HepG2 (cell line): ENCODE data around the gene LDLR. TPM values are rescaled to one million over a fixed set of nuclear protein-coding genes. Genes with fewer than 3 reads are reported as not detected.

Experiments
- ATAC-seq: fragments of 200-7000 bp; cut with Tn5 transposase; 3 replicates; pipeline ENCODE4 v1.9.1; 2020; ENCODE audit warnings: mild to moderate bottlenecking, moderate library complexity
- BruUV-seq: library from RNA; stranded (reverse); fragments of 400-500 nt; replicated peaks from 2 replicates; lab custom pipeline; 2021; lab: Mats Ljungman, UMichigan
- CTCF ChIA-PET: fragments of 300-600 bp; formaldehyde crosslinking; extraction: SDS; loops from one replicate; lab custom pipeline; 2021; ENCODE audit warnings: low total read pairs, inconsistent platforms, low intra/inter-chr PET ratio; lab: Yijun Ruan, JAX
- POLR2A ChIA-PET: fragments of 350-600 bp; sonication (Branson Sonifier 250); formaldehyde crosslinking; loops from one replicate; lab custom pipeline; 2020; ENCODE audit warnings: antibody characterized with exemption, inconsistent platforms; lab: Yijun Ruan, JAX
- DNase-seq: peaks from one replicate; pipeline ENCODE4 v3.0.0-alpha.2; 2015; ENCODE audit warnings: low spot score
- FAIRE-seq: peaks from 3 replicates; lab custom pipeline; 2011; peaks lifted over from hg19 to GRCh38; lab: Jason Lieb, UNC
- H2AFZ ChIP-seq: one replicate; pipeline ENCODE4 v1.6.1; 2011; ENCODE audit warnings: low read length, inconsistent platforms
- H3K27ac ChIP-seq: fragments of 300-600 bp; 3 replicates; pipeline ENCODE4 v1.8.0; 2011; ENCODE audit warnings: mixed run types, mild to moderate bottlenecking, mixed read lengths, low read length, inconsistent platforms; ENCODE audit not compliant: insufficient read depth; ENCODE audit errors: extremely low read length
- H3K27me3 ChIP-seq, 2 experiments: fragments of 200-600 bp in 1 of 2; 2 replicates in 1 of 2; 3 replicates in 1 of 2; pipeline versions ENCODE4 v1.6.0 to v1.8.0; 2011; ENCODE audit warnings: low read length in 2 of 2, mild to moderate bottlenecking in 2 of 2, moderate library complexity in 2 of 2, inconsistent platforms in 1 of 2; ENCODE audit not compliant: insufficient read depth in 2 of 2, control insufficient read depth in 1 of 2
- H3K36me3 ChIP-seq, 2 experiments: fragments of 200-600 bp in 1 of 2; replicated peaks in 1 of 2; 2 replicates in 1 of 2; 3 replicates in 1 of 2; pipeline versions ENCODE4 v1.5.1 to v1.8.0; 2011; ENCODE audit warnings: low read length in 2 of 2, inconsistent platforms in 1 of 2; ENCODE audit not compliant: insufficient read depth in 2 of 2, control insufficient read depth in 1 of 2
- H3K4me1 ChIP-seq: 2 replicates; pipeline ENCODE4 v1.5.1; 2012; ENCODE audit warnings: low read length, inconsistent platforms; ENCODE audit not compliant: insufficient read depth
- H3K4me2 ChIP-seq: 2 replicates; pipeline ENCODE4 v1.6.0; 2011; ENCODE audit warnings: low read depth, low read length, inconsistent platforms
- H3K4me3 ChIP-seq, 3 experiments: fragments of 200-600 bp in 1 of 3; sonication (generic), shearing (Covaris generic) in 1 of 3; replicated peaks in 1 of 3; 2 replicates each; pipeline ENCODE4 v1.5.1; 2011 to 2016; ENCODE audit warnings: low read length in 3 of 3, inconsistent platforms in 2 of 3, low read depth in 2 of 3, mild to moderate bottlenecking in 2 of 3, control low read depth in 1 of 3, mixed read lengths in 1 of 3; ENCODE audit not compliant: insufficient read depth in 1 of 3
- H3K79me2 ChIP-seq: one replicate; pipeline ENCODE4 v1.6.1; 2011; ENCODE audit warnings: low read length, inconsistent platforms; ENCODE audit not compliant: insufficient read depth
- H3K9ac ChIP-seq: 2 replicates; pipeline ENCODE4 v1.6.0; 2011; ENCODE audit warnings: mild to moderate bottlenecking, low read depth, low read length, inconsistent platforms; ENCODE audit not compliant: insufficient read depth
- H3K9me3 ChIP-seq: 2 replicates; pipeline ENCODE4 v1.5.1; 2012; ENCODE audit warnings: mild to moderate bottlenecking, low read length
- H4K20me1 ChIP-seq: 2 replicates; pipeline ENCODE4 v1.6.0; 2011; ENCODE audit warnings: inconsistent platforms, mild to moderate bottlenecking, low read length, moderate library complexity; ENCODE audit not compliant: insufficient read depth
- AHR ChIP-seq: IDR thresholded peaks from 2 replicates; pipeline ENCODE4 v1.6.1; 2018; ENCODE audit warnings: missing genetic modification reagents, missing compliant biosample characterization
- CBX1 ChIP-seq: IDR thresholded peaks from one replicate; pipeline ENCODE4 v1.6.1; 2016; ENCODE audit warnings: antibody characterized with exemption, low read depth
- CHCHD3 ChIP-seq: sonication (generic); formaldehyde crosslinking; IDR thresholded peaks from 2 replicates; pipeline ENCODE4 v1.8.0; 2022; ENCODE audit warnings: mild to moderate bottlenecking, missing genetic modification reagents, moderate library complexity
- TIGD3 ChIP-seq: sonication (generic); formaldehyde crosslinking; IDR thresholded peaks from 2 replicates; pipeline ENCODE4 v1.5.1; 2020; ENCODE audit warnings: mild to moderate bottlenecking, missing genetic modification reagents, borderline replicate concordance
- ZKSCAN5 ChIP-seq: sonication (generic); formaldehyde crosslinking; IDR thresholded peaks from 2 replicates; pipeline ENCODE4 v1.5.1; 2020; ENCODE audit warnings: mild to moderate bottlenecking, missing genetic modification reagents
- ZNF605 ChIP-seq: sonication (generic); formaldehyde crosslinking; IDR thresholded peaks from 2 replicates; pipeline ENCODE4 v1.8.0; 2022; ENCODE audit warnings: mild to moderate bottlenecking, missing genetic modification reagents
- ZNF772 ChIP-seq: sonication (generic); formaldehyde crosslinking; IDR thresholded peaks from 2 replicates; pipeline ENCODE4 v1.5.0; 2020; ENCODE audit warnings: mild to moderate bottlenecking, missing genetic modification reagents
- ZNF878 ChIP-seq: sonication (generic); formaldehyde crosslinking; IDR thresholded peaks from 2 replicates; pipeline ENCODE4 v1.8.1; 2023; ENCODE audit warnings: mild to moderate bottlenecking, missing genetic modification reagents, moderate library complexity
- WGBS: methylation state at CpG from one replicate; pipeline ENCODE4 v1.1.6; 2017; ENCODE audit warnings: low lambda C conversion rate; 5-methylcytosine and 5-hydroxymethylcytosine counted together
- in situ Hi-C: cut with HindIII; loops from 2 replicates; pipeline ENCODE4 v1.10.0; 2017; ENCODE audit warnings: low pct_unique_long_range_greater_than_20kb; ENCODE audit not compliant: extremely low pct_ligation_motif_present
- intact Hi-C: fragments of 100-400 bp; cut with micrococcal nuclease; formaldehyde crosslinking; loops from one replicate; pipeline ENCODE4 v1.10.0; 2022; ENCODE audit not compliant: unreplicated experiment
- polyA plus RNA-seq, 8 experiments: library from polyadenylated mRNA; depleted of rRNA in 3 of 8; stranded (reverse) in 7 of 8; unstranded in 1 of 8; fragments of >200 nt; fragmentation: Illumina TruSeq in 4 of 8; extraction: Trizol in 4 of 8; gene quantifications; 2 replicates each; pipeline versions ENCODE4 v1.2.1 to v1.2.3, GENCODE V29; 2011 to 2016; ENCODE audit warnings: low read depth in 4 of 8, missing spikeins in 1 of 8, mixed read lengths in 1 of 8; ENCODE audit not compliant: insufficient read depth in 1 of 8
- total RNA-seq, 5 experiments: library from RNA; depleted of rRNA; stranded (reverse); fragments of >200 nt; fragmentation: Illumina TruSeq; extraction: Trizol; gene quantifications; 2 replicates each; pipeline ENCODE4 v1.2.3, GENCODE V29; 2016; ENCODE audit warnings: low read depth in 1 of 5

Gene LDLR
- total and polyA plus RNA-seq, 2 of the 13 experiments (the other 11 are each of a cell fraction or from before 2014, with no cell fraction given), result 51.6 to 92.5 TPM

DNA sequence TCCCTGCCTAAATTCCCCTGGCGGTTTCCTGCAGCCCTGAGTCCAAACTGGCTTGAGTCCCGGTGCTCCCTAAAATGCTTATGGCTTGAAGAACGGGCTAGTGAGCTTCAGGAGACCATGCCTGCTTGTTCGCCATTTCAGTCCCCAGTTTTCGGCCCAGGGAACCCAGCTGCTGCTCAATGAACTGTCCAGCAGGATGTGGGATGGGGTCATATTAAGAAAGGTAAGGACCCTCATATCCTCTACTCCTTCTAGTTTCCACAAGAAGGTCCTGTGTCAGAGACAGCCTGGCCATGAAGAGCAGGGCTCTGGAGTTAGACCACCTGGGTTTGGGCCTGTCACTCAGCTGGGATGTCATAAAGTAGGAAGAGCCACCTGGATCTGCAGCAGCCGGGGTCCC is 83.3 kb downstream of the LDLR start:
- no peaks in the 10 kb centered on the region for H3K79me2 ChIP-seq
- H3K36me3 ChIP-seq, result peaks cover 4 to 21% of the 10 kb centered on the region in 2 experiments; a peak in 3 of 5 replicates
- H3K27ac ChIP-seq, result no peak overlapping the region
- H4K20me1 ChIP-seq, result no peaks in the 10 kb centered on the region
- no TSS peak for BruUV-seq
- H3K9ac ChIP-seq, result no peak overlapping the region
- ChIA-PET POLR2A (no interaction called here), CTCF (no interaction called here)
- no peak overlapping the region for H3K4me3 ChIP-seq
- no peak for DNase-seq
- FAIRE-seq, result no peak
- WGBS, result 98% methylated on average over 6 of the region's 6 CpGs
- H3K27me3 ChIP-seq, result no peaks in the 10 kb centered on the region
- no peak overlapping the region for H3K4me2 ChIP-seq
- H2AFZ ChIP-seq, result no peak overlapping the region
- in situ Hi-C loops (no loop called here), intact Hi-C loops (no loop called here)
- H3K9me3 ChIP-seq, result no peaks in the 10 kb centered on the region
- ATAC-seq, result no peak
- TF ChIP-seq TIGD3 (CRISPR knock-in tag) (no peak), AHR (no peak), ZNF605 (CRISPR knock-in tag) (no peak), CHCHD3 (CRISPR knock-in tag) (no peak), ZNF772 (CRISPR knock-in tag) (no peak), ZNF878 (CRISPR knock-in tag) (no peak), CBX1 (no peak), ZKSCAN5 (CRISPR knock-in tag) (no peak)
- H3K4me1 ChIP-seq, result no peaks in the 10 kb centered on the region
